Adrenal gland (tissue), 12 donors: ENCODE results near the gene PSMG2. TPM values are rescaled to one million over a fixed set of nuclear protein-coding genes. Genes with fewer than 3 reads are reported as not detected.
A peak's percentile ranks its signal among the peaks of the same experiment; 100 is the strongest.

Source experiments
- DNase-seq, 7 donors: peaks; one replicate each; pipeline ENCODE4 v3.0.0-alpha.2; 2019 to 2020
- H3K27ac ChIP-seq, 5 donors: fragments of 200-600 bp; sonication (generic) in 4 of 5; 1 replicate in 3 of 5; 2 replicates in 2 of 5; pipeline versions ENCODE4 v1.5.1 to v1.8.0; 2016 to 2020; ENCODE audit warnings: mild to moderate bottlenecking in 1 of 5
- H3K27me3 ChIP-seq: fragments of 200-600 bp; 2 replicates; pipeline ENCODE4 v1.8.0; 2021
- H3K36me3 ChIP-seq, 2 donors: fragments of 200-600 bp; replicated peaks in 1 of 2; 1 replicate in 1 of 2; 2 replicates in 1 of 2; pipeline versions ENCODE4 v1.5.1 to v1.8.0; 2018 to 2022
- H3K4me1 ChIP-seq, 2 donors: fragments of 200-600 bp; replicated peaks in 1 of 2; 1 replicate in 1 of 2; 2 replicates in 1 of 2; pipeline versions ENCODE4 v1.5.1 to v1.8.0; 2018 to 2021
- H3K4me3 ChIP-seq, 4 donors: fragments of 200-600 bp; sonication (generic) in 3 of 4; one replicate each; pipeline ENCODE4 v1.5.1; 2016 to 2018
- H3K9me3 ChIP-seq, 3 donors: fragments of 200-600 bp; sonication (generic) in 1 of 3; replicated peaks in 1 of 3; 1 replicate in 2 of 3; 2 replicates in 1 of 3; pipeline versions ENCODE4 v1.5.1 to v1.8.0; 2016 to 2021
- POLR2A ChIP-seq, 2 donors: fragments of 450-650 bp; IDR thresholded peaks; one replicate each; pipeline ENCODE4 v1.6.1; 2017; ENCODE audit warnings: antibody characterized with exemption in 2 of 2, mild to moderate bottlenecking in 2 of 2, moderate library complexity in 1 of 2
- WGBS, 4 donors: extraction: QIAGEN DNeasy Blood & Tissue Kit in 2 of 4; methylation state at CpG; one replicate each; pipeline versions ENCODE4 v1.1.5 to v1.1.7; 2013 to 2017; 5-methylcytosine and 5-hydroxymethylcytosine counted together
- intact Hi-C, 2 donors: fragments of 100-400 bp; cut with DNase I; formaldehyde crosslinking; loops; one replicate each; pipeline versions ENCODE4 v1.14.1 to v1.15.0; 2022 to 2023
- polyA plus RNA-seq, 3 donors: library from polyadenylated mRNA; stranded (reverse); fragments of 200-250 nt in 2 of 3; fragments of 350-450 nt in 1 of 3; fragmentation: Illumina TruSeq in 1 of 3; extraction: RNeasy Lipid Tissue Mini Kit (QIAGEN cat#74804) in 1 of 3; gene quantifications; one replicate each; pipeline ENCODE4 v1.2.3, GENCODE V29; 2013 to 2014
- total RNA-seq, 9 donors: library from RNA; depleted of rRNA in 4 of 9; stranded (reverse); fragments of >200 nt in 4 of 9; fragments of 120-200 nt in 1 of 9; fragmentation: NEBNext Ultra II Directional in 1 of 9; extraction: Animal tissue kit (Norgen Biotek cat#: 25700) in 1 of 9; gene quantifications; one replicate each; pipeline versions ENCODE4 v1.1.0 to v1.2.4, GENCODE V29; 2013 to 2023
- TF ChIP-seq, protein P1 (sequence below), 6 experiments: fragments of 450-650 bp in 4 of 6; fragments of 200-600 bp in 2 of 6; sonication (generic) in 1 of 6; IDR thresholded peaks; 1 replicate in 5 of 6; 2 replicates in 1 of 6; pipeline versions ENCODE4 v1.5.1 to v1.8.0; 2016 to 2021; ENCODE audit warnings: antibody characterized with exemption in 6 of 6, mild to moderate bottlenecking in 2 of 6, moderate library complexity in 1 of 6
- donor health status: healthy with polysubstance abuse.
- donor health status: Bipolar disorder and iron deficiency.
- donor health status: DM: yes; HTN: yes; CAD: no.
- donor health status: DM: no; HTN: no; CAD: no.
- donor health status: DM: no; HTN: no; CAD: no.
- donor health status: DM: yes; HTN: yes; CAD: no.

PSMG2 gene
- total and polyA plus RNA-seq, 12 donors: 54.9 to 99.9 (median 86.0) TPM

DNA sequence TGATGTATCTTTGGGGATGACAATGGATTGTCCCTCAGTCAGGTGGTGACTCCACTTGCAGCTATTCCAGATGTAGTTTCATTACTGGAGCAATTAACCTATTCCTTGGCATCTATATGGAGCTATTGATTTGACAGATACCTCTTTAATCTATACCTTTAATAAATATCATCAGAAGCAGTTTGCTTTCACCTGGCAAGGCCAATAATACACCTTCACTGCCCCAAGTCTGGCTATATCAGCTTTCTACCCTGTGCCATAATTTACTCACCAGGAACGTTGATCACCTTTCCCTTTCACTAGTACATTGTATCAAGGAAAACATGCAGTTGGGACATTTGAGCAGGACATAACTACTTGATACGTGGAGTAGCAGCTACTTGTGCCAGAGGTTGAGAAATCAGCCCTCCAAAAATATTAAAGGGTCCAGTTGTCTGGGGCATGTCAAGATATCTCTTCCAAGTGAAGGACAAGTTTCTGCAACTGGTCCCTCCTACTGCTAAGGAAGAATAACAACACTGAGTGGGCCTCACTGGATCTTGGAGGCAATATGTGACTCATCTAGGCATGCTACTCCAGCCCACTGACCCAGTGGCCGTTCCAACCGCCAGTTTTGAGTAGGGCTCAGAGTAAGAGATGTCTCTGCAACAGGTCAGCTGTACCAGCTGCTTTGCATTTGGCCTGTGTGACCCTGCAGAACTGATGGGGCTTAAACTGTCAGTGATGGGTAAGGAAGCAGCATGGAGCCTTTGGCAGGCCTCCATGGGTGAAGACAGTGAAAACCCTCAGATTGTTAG is 67.0 kb downstream of the PSMG2 start:
- H3K4me1 ChIP-seq: no peaks in the 10 kb centered on the region
- H3K27me3 ChIP-seq: no peaks in the 10 kb centered on the region
- intact Hi-C loops: no loop called here
- no peak overlapping the region for H3K27ac ChIP-seq
- 82 to 88% (median 84%) methylated on average over 4 of the region's 4 CpGs for whole genome bisulfite sequencing, 4 donors
- no peak overlapping the region for H3K4me3 ChIP-seq
- no peaks in the 10 kb centered on the region for H3K36me3 ChIP-seq
- no peaks in the 10 kb centered on the region for H3K9me3 ChIP-seq
- TF ChIP-seq, protein P1, sequence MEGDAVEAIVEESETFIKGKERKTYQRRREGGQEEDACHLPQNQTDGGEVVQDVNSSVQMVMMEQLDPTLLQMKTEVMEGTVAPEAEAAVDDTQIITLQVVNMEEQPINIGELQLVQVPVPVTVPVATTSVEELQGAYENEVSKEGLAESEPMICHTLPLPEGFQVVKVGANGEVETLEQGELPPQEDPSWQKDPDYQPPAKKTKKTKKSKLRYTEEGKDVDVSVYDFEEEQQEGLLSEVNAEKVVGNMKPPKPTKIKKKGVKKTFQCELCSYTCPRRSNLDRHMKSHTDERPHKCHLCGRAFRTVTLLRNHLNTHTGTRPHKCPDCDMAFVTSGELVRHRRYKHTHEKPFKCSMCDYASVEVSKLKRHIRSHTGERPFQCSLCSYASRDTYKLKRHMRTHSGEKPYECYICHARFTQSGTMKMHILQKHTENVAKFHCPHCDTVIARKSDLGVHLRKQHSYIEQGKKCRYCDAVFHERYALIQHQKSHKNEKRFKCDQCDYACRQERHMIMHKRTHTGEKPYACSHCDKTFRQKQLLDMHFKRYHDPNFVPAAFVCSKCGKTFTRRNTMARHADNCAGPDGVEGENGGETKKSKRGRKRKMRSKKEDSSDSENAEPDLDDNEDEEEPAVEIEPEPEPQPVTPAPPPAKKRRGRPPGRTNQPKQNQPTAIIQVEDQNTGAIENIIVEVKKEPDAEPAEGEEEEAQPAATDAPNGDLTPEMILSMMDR (IDR thresholded peaks at IDR 0.05): no peak
- no peak for TF ChIP-seq POLR2A (IDR thresholded peaks at IDR 0.05)
- DNase-seq: peak in 1 of 7 donors; percentile 15

DNA sequence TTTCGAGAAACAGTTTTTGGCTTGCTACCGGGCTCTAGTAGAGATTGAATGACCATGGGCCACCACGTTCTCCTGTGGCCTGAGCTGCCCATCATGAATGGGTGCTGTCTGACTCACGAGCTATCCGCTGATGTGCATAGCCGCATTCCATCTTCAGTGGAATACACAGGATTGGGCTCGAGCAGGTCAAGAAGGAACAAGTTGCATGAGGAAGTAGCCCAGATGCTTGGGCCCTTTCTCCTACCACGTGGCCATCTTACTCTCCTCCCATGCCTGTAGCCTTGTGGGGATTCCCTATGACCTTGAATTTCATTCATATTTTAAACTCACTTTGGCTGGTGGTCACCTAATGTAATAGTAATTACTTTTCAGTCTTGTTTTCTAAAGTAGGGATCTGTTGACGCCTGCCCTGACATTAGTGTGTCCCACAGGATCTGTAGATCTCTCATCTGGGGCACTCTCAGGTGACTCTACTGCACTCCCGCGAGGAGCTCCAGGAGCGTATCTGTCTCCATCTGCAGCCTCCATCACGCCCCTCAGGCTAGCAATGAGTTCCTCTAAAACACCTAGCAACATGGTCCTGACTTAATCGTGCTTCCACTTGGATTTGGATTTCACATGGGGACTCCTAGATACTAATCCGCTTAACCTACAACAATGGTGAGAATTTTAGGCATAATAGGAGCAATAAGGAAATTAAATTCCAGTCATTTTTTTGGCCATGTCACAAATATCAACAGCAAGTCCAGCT is 67.8 kb downstream of the PSMG2 start:
- no peak overlapping the region for H3K27ac ChIP-seq
- no peaks in the 10 kb centered on the region for H3K9me3 ChIP-seq
- peak in 1 of 7 donors; percentile 14 for DNase-seq
- TF ChIP-seq, protein P1 (IDR thresholded peaks at IDR 0.05): no peak
- no peak for TF ChIP-seq POLR2A (IDR thresholded peaks at IDR 0.05)
- no peak overlapping the region for H3K4me3 ChIP-seq
- H3K36me3 ChIP-seq: no peaks in the 10 kb centered on the region
- intact Hi-C loops: no loop called here
- H3K27me3 ChIP-seq: no peaks in the 10 kb centered on the region
- 87 to 90% (median 88%) methylated on average over 13 to 15 of the region's 15 CpGs for WGBS, 4 donors
- no peaks in the 10 kb centered on the region for H3K4me1 ChIP-seq

DNA sequence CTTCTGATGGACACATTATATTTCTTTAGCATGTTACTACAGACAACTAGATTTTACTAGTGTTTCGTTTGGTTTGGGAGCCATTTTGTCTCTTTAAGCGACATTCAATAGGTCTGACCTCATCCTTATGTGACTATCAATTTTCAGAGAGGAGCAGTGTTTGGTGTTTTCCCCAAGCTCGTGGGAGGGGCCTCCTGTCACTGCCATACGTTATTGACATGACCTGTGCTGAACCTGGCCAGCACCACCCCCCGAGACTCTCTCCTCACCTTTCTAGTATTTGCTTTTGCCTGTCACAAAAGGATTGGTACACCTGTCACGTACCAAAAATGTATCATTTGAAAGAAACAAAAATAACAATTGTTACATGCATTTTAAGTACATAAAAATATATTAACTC is 69.3 kb downstream of the PSMG2 start:
- Histone ChIP-seq H3K27ac (no peak overlapping the region), H3K36me3 (no peaks in the 10 kb centered on the region), H3K4me1 (no peaks in the 10 kb centered on the region), H3K27me3 (no peaks in the 10 kb centered on the region), H3K9me3 (no peaks in the 10 kb centered on the region), H3K4me3 (no peak overlapping the region)
- intact Hi-C loops: no loop called here
- TF ChIP-seq, protein P1 (IDR thresholded peaks at IDR 0.05): no peak
- no peak for TF ChIP-seq POLR2A (IDR thresholded peaks at IDR 0.05)
- DNase-seq: peak in 1 of 7 donors; percentile 35
- 63 to 72% (median 70%) methylated on average over 6 of the region's 6 CpGs for WGBS, 4 donors

DNA sequence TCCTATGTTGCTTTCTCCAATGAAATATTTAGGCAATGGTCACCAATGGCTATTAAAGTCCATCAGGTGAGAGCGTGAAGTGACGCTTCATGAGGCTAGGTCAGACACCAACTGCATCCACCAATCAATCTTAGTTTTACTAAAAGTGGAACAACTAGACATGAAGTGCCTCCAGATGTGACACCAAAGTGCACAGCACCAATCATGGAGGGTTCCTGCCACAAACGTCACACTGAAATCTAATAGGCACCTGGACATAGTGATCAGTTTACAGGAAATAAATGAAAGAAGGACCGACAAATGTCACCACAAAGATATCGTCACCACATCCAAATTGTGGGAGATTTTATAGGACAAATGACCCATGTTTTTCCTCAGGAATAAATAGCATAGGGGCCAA is 70.5 kb downstream of the PSMG2 start:
- no peak overlapping the region for H3K4me3 ChIP-seq
- peak in 1 of 7 donors; percentile 6 for DNase-seq
- intact Hi-C loops: no loop called here
- no peaks in the 10 kb centered on the region for H3K27me3 ChIP-seq
- H3K36me3 ChIP-seq: no peaks in the 10 kb centered on the region
- WGBS, 4 donors: 76 to 86% (median 83%) methylated on average over 5 of the region's 5 CpGs
- H3K27ac ChIP-seq: no peak overlapping the region
- TF ChIP-seq, protein P1 (IDR thresholded peaks at IDR 0.05): no peak
- no peak for TF ChIP-seq POLR2A (IDR thresholded peaks at IDR 0.05)
- H3K4me1 ChIP-seq: no peaks in the 10 kb centered on the region
- H3K9me3 ChIP-seq: no peaks in the 10 kb centered on the region
